ENCODE results near the gene RNF213.
A peak's percentile ranks its signal among the peaks of the same experiment; 100 is the strongest.

Gene RNF213

GRCh38 chr17:80260791-80261158 lies at the start of gene RNF213:
Gene RNF213, plus strand, starts transcription at chr17:80260852. Its CDS starts 2,830 bp downstream, at chr17:80263682.
- no peak for DNase-seq

- no peak for DNase-seq
Measured at GRCh38 chr17:80212109-80212508, 48.5 kb upstream of the RNF213 start.

DNA sequence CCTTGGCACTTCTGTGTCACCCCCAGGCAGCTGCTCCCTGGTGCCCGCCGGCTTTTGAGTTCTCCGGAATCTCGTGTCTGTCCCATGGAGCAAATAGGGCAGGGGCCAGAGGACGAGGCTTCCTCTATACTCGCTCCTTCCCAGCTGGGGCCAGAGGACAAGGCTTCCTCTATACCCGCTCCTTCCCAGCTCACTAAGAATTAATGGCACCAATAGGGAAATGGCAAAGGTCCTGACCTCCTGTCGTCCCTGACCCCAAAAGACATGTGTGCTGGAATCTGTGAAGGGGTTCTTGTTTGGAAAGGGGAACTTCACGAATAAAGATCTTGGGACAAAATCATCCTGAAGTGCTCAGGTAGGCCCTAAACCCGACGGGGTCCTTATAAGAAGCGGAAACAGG lies 48.1 kb upstream of the RNF213 start:
- DNase-seq = no peak

DNA sequence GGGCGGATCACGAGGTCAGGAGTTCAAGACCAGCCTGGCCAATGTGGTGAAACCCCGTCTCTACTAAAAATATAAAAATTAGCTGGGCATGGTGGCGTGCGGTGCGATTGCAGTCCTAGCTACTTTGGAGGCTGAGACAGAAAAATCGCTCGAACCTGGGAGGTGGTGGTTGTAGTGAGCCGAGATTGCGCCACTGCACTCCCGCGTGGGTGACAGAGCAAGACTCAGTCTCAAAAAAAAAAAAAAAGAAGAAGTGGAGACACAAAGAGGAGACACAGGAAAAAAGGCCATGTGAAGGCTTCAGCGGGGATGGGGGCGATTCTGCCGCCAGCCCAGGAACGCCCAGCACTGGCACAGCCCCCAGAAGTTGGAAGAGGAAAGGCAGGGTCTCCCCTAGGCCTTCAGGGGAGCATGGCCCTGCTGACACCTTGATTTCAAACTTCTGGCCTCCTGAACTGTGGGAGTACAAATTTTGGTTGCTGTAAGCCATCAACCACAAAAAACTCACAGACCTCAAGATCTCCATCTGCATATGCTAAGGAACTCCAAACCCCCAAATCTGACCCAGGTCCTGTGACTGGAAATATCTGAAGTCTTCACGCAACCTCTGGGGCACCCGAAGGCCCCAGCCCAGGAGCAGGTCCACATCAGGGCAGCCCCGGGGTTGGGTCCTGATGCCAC lies 47.5 kb upstream of the RNF213 start:
- DNase-seq = no peak

GRCh38 chr17:80213643-80213975 lies 47.0 kb upstream of the RNF213 start:
- no peak for DNase-seq

DNA sequence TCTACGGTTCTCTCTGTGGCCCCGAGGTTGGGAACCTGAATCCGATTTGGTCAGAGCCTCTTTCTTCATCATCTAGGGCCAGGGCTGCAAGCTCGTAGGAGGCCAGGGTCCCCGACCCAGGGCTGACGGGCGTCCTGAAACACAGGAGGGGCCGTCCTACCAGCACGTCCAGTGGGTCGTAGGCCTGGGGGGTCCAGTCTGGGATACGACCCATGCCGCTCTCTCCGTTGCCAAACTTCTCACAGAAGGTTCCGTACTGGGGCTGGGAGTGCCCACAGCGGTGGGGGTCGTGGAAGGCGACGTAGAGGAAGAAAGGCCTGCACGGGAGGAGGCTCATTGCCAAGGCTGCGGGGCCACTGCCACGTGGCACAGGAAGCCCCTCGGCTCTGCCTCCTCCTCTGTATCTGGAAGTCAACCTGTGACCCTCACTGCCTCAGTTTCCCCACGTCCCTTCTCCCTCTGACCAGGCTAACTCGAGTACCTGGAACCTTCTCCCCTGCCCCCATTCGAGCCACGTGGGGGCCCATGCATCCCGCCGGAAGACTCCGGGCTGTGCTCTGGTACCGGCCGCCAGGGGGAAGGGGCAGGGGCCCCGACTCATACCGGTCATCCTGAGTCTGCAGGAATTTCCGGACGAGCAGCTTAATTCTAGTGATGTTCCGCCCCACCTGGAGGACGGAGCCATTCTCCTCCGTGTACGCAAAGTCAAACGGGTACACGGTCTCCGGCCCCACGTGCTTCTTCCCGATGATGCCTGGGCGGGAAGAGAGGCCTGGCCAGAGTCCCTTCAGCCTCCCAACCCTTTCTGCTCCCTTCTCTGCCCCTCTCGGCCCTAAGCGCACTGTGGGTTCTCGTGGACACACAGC lies 46.4 kb upstream of the RNF213 start:
- DNase-seq = no peak

DNA sequence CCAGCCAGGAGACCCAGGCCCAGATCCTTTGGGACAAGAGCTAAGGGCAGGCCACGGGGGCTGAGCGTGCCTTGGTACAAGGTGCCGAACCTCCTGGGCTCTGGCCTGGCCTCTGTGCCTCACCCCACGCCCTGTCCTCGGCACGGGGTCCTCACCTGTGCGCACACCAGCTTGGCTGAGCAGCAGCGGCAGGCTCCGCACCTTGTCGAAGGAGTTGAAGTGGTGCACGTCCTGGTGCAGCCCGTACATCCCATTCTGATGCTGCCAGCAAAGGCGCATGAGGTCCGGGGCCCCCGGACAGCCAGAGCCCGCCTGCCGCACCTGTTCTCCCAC lies 45.8 kb upstream of the RNF213 start:
- no peak for DNase-seq

DNA sequence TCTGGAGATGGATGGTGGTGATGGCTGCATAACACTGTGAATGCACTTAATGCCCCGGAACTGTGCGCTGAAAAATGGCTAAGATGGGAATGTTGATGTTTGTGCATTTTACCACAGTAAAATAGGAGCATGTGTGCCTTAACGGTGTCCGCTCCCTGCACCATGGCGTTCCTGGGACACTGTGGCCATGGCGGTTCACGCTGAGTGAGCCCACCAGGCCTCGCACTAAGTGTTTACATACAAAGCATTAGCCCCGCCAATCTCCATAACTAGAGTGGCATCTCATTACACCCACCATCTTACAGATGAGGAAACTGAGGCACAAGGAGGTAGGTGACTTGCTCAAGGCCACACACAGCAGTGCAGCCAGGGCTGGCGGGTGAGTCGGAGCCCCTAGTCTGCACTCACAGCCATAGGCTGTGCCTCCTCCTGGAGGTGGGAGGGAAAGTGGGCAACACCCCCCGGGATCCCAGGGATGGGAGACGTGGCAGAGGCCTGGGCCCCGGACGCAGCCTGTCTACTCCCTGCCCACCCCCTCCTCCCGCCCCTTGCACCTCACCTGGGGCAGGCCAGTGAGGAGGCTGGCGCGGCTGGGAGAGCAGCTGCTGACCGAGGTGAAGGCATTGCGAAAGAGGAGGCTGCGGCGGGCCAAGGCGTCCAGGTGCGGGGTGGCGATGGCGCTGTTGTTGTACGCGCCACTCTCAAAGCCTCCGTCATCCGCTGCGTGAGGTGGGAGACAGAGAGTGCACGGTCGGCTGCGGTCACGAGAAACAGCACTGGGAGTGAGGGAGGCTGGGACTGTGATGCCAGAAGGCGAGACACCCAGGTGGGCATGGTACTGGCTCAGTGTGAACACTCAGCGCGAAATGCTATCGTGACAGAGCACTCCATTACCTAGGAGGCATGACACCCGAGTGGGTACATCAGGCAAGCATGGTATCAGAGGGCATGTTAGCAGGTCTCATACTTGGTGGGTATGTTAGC lies 43.9 kb upstream of the RNF213 start:
- no peak for DNase-seq

GRCh38 chr17:80217703-80218362 lies 42.8 kb upstream of the RNF213 start:
- no peak for DNase-seq

- no peak for DNase-seq
Measured at GRCh38 chr17:80218391-80218790, 42.3 kb upstream of the RNF213 start.

DNA sequence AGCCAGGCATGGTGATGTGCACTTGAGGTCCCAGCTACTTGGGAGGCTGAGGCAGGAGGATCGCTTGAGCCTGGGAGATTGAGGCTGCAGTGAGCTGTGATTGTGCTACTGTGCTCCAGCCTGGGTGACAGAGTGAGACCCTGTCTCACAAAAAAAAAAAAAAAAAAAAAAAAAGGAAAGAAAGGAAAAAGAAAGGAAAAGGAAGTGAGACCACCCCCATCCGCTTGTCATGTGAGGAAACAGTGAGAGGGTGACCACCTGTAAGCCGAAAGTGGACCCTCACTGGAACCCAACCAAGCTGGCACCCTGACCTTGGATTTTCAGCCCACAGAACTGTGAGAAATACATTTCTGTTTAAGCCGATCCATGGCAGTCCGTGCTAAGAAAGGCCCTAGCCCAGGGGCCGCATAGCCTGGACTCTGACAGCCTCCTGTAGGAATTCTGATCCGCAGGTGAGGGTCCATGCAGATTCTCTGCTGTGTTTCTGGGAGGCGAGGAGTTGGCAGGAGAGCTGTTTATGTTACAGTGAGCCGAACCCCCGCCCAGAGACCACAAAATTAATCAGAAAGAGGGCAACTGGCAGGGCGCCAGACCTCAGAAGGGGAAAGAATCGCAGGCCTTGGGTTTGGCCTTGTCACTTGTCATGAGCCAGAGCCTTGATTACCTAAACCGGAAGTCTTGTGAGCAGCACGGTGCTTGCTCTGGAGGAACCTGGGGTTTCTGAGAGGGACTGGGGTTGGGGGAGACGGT lies 41.5 kb upstream of the RNF213 start:
- no peak for DNase-seq

GRCh38 chr17:80219763-80220053 lies 40.9 kb upstream of the RNF213 start:
- no peak for DNase-seq

DNA sequence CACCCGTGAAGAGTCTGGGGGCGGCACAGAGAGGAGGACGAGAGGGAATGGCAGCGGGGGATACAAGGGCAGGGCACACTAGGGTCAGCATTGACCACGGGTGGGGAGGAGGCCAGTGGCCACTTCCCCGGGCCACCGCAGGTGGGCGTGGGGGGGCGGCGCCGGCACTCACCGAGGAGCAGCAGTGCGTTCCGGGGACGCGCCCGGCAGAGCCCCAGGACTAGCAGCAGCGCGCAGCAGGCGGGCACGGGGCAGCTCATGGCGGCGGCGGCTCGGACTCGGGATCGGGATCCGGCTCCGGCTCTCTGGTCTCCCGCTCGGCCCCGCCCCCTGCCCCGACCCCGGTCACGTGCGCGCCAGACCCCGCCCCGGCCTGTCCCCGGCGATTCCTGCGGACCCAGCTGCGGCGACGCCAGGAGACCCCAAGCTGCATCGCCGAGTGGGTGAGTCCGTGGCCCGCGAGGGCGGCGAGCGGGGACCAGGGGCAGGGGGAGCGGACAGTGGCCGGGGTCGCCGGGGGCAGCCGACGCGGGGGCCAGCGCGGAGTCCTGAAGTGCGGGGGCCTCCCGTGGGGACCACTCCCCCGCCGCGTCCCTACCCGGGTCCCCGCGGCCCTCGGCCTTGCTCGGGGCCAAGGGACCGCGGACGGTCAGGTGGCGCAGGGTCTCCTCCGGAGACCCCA lies 40.5 kb upstream of the RNF213 start, which contains the start of the genes SGSH and SLC26A11:
Gene SGSH, minus strand, starts transcription at position 280 of the 682 bp plus-strand sequence. Its CDS starts 20 bp downstream, at position 260.
Gene SLC26A11, plus strand, starts transcription at position 374 of the 682 bp plus-strand sequence. CDS start 1,134 bp downstream, outside the sequence.
- DNase-seq = peak; percentile 23

DNA sequence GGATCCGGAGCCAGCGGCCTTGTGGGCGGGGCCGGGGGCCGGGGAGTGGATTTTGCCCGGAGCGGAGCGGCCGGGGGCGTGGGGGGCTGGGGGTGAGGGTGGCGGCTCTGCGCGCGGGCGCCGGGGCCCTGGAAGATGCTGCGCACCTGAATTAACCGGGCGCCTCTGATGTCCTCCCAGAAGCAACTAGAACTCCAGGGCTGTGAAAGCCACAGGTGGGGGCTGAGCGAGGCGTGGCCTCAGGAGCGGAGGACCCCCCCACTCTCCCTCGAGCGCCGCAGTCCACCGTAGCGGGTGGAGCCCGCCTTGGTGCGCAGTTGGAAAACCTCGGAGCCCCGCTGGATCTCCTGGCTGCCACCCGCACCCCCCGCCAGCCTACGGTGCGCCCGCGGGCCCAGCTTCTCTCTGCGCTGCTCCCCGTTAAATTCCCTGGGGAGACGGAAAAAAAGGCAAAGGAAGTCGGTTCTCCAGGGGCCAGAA lies 39.9 kb upstream of the RNF213 start:
- DNase-seq = no peak

- DNase-seq = no peak
Measured at GRCh38 chr17:80221351-80222105, 39.1 kb upstream of the RNF213 start.

- no peak for DNase-seq
Measured at GRCh38 chr17:80222376-80223141, 38.1 kb upstream of the RNF213 start.

DNA sequence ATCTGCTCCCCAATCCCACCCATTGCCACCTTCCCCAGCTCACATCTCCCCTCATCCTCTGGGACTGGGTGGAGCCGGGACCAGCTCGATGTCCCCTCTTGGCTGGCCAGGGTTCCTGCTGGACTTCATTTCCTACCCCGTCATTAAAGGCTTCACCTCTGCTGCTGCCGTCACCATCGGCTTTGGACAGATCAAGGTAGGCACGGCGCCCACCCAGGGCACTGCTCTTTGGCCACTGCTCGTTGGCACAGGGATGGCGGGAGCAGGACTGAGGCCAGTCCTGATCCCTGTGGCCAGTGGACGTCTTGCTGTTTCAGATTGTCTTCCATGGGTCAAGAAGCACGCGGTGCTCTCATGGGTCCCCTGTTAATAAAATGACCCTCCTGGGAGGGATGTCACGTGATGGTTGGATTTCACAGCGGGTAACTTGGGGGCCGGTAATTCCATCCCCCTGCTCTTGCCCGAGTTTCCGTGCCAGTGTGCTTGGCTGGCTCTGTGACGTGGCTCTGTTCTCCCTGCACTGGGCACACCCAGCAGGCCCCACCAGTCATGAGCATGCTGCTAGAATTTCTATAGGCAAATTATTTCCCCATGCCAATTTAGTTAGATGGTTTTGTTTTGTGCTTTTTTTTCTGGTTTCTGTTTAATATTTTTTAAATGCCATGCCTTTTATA lies 37.4 kb upstream of the RNF213 start:
- no peak for DNase-seq

DNA sequence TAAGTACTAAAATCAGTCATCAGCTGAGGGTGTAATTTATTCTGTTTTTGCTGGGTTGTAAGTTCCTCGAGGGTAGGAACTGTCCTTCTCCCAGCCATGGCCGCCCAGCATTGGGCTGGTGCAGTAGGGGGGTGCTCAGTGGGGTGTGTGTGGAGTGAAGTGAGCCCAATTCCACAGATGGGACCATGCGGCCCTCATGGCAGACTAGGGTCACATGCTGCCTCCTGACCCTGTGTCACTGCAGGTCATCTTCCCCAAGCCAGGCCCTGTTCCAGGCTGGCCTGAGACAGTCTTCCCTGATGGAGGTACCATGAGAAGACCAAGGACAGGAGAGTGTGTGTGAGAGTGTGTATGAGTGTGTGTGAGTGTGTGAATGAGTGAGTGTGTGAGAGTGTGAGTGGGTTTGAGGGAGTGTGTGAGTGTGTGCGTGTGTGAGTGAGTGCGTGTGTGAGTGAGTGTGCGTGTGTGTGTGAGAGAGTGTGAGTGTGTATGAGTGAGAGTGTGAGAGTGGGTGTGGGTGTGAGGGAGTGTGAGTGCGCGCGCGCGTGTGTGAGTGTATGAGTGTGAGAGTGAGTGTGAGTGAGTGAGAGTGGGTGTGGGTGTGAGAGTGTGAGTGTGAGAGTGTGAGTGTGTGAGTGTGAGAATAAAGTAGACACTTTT lies 36.7 kb upstream of the RNF213 start:
- DNase-seq = no peak

DNA sequence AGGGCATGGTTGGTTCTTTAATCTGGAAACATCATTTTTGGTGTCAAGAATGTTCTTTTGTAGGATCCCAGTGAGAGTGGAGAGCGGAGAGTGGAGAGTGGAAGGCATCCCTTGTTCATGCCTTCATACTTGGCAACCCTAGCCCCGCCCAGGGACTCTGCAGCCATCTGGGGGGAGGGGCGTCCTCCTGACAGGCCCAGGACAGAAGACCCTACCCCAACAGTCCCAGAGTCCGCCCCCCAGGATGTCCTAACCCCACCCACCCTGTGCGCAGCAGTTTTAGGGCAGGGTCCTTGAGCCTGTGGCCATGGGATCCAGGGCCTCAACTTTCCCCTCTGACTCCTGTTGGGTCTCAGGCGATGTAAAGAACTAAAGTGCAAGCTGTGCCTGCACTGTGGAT lies 36.0 kb upstream of the RNF213 start:
- DNase-seq = no peak
